Fibroblast of lung (primary cell): ENCODE data around the gene ABCA4. TPM values are rescaled to one million over a fixed set of nuclear protein-coding genes. Genes with fewer than 3 reads are reported as not detected.
A peak's percentile ranks its signal among the peaks of the same experiment; 100 is the strongest.

Experiments
- DNase-seq, 2 donors: peaks; one replicate each; pipeline versions ENCODE4 v3.0.0 to v3.0.0-alpha.2; 2010; ENCODE audit warnings: low read depth in 2 of 2
- H2AFZ ChIP-seq: 2 replicates; pipeline ENCODE4 v1.5.1; 2012; ENCODE audit warnings: low read length, control low read depth, inconsistent platforms
- H3K27ac ChIP-seq: 2 replicates; pipeline ENCODE4 v1.5.1; 2011; ENCODE audit warnings: low read length, control low read depth; ENCODE audit not compliant: insufficient read depth
- H3K27me3 ChIP-seq: 2 replicates; pipeline ENCODE4 v1.5.1; 2011; ENCODE audit warnings: mild to moderate bottlenecking, low read length; ENCODE audit not compliant: control insufficient read depth, insufficient read depth
- H3K36me3 ChIP-seq: 2 replicates; pipeline ENCODE4 v1.5.1; 2011; ENCODE audit warnings: low read length; ENCODE audit not compliant: control insufficient read depth, insufficient read depth
- H3K4me1 ChIP-seq: 2 replicates; pipeline ENCODE4 v1.5.1; 2011; ENCODE audit warnings: low read length; ENCODE audit not compliant: control insufficient read depth, insufficient read depth; ENCODE audit errors: extremely low read depth
- H3K4me2 ChIP-seq: 2 replicates; pipeline ENCODE4 v1.5.1; 2011; ENCODE audit warnings: low read length, control low read depth; ENCODE audit not compliant: insufficient read depth; ENCODE audit errors: extremely low read depth
- H3K4me3 ChIP-seq, 4 experiments: fragments of 200-600 bp in 1 of 4; sonication (generic) in 1 of 4; replicated peaks in 1 of 4; 2 replicates each; pipeline ENCODE4 v1.5.1; 2011 to 2016; ENCODE audit warnings: low read length in 4 of 4, low read depth in 3 of 4, mild to moderate bottlenecking in 3 of 4, control low read depth in 2 of 4, inconsistent platforms in 1 of 4, mixed read lengths in 1 of 4; ENCODE audit not compliant: insufficient read depth in 1 of 4; ENCODE audit errors: control extremely low read depth in 1 of 4
- H3K79me2 ChIP-seq: 2 replicates; pipeline ENCODE4 v1.5.1; 2012; ENCODE audit warnings: mild to moderate bottlenecking, low read length, inconsistent platforms; ENCODE audit not compliant: control insufficient read depth, insufficient read depth
- H3K9ac ChIP-seq: 2 replicates; pipeline ENCODE4 v1.5.1; 2011; ENCODE audit warnings: mild to moderate bottlenecking, low read length, control low read depth; ENCODE audit not compliant: insufficient read depth
- H3K9me3 ChIP-seq: 2 replicates; pipeline ENCODE4 v1.5.1; 2012; ENCODE audit warnings: low read depth, low read length; ENCODE audit not compliant: control insufficient read depth, insufficient read depth
- H4K20me1 ChIP-seq: 2 replicates; pipeline ENCODE4 v1.5.1; 2011; ENCODE audit warnings: low read length; ENCODE audit not compliant: control insufficient read depth, insufficient read depth; ENCODE audit errors: extremely low read depth
- EZH2 ChIP-seq: IDR thresholded peaks from 2 replicates; pipeline ENCODE4 v1.5.1; 2012; ENCODE audit warnings: low read length, control low read depth, mild to moderate bottlenecking; ENCODE audit errors: missing control alignments
- polyA plus RNA-seq, 2 donors: library from polyadenylated mRNA; depleted of rRNA in 1 of 2; stranded (reverse) in 1 of 2; unstranded in 1 of 2; fragments of >200 nt; gene quantifications; 2 replicates each; pipeline ENCODE4 v1.2.1, GENCODE V29; 2011 to 2012; ENCODE audit warnings: missing spikeins in 1 of 2
- total RNA-seq: library from RNA; depleted of rRNA; stranded (reverse); fragments of >200 nt; gene quantifications from 2 replicates; pipeline ENCODE4 v1.2.1, GENCODE V29; 2014
- TF ChIP-seq, protein P1 (sequence below), 2 donors: IDR thresholded peaks in 1 of 2; conservative IDR thresholded peaks in 1 of 2; 1 replicate in 1 of 2; 2 replicates in 1 of 2; pipeline ENCODE4 v1.5.1; 2011 to 2012; ENCODE audit warnings: low read length in 2 of 2, control low read depth in 1 of 2, inconsistent platforms in 1 of 2, low read depth in 1 of 2, mild to moderate bottlenecking in 1 of 2

ABCA4 gene
- total and polyA plus RNA-seq, 2 donors (not counting 1 experiment from before 2014, with no cell fraction given) = 0.07 to 0.33 TPM

DNA sequence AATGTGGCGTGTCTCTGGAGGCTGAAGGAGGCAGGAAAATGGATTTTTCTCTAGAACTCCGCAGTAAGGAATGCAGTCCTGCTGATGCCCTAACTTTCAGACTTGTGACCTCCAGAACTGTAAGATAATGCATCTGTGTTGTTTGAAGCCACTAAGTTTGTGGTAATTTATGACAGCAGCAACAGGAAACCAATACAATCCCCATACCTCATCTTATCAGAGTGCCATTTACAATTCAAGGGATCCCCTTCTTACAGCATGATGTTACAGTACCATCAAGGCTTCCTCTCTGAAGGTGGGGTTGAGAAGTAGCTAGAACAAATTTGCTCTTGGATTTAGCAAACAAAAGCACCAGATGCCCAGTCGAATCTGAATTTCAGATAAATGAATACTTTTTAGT lies 21.6 kb downstream of the ABCA4 start:
- Histone ChIP-seq H4K20me1 (no peaks in the 10 kb centered on the region), H3K36me3 (no peaks in the 10 kb centered on the region), H2AFZ (no peak overlapping the region), H3K4me2 (no peak overlapping the region), H3K4me3 (no peak overlapping the region), H3K9ac (no peak overlapping the region), H3K27me3 (peaks cover 2% of the 10 kb centered on the region), H3K27ac (no peak overlapping the region), H3K79me2 (no peaks in the 10 kb centered on the region), H3K4me1 (peaks cover 20% of the 10 kb centered on the region), H3K9me3 (no peaks in the 10 kb centered on the region)
- DNase-seq = no peak
- TF ChIP-seq EZH2 = no peak
- TF ChIP-seq, protein P1, sequence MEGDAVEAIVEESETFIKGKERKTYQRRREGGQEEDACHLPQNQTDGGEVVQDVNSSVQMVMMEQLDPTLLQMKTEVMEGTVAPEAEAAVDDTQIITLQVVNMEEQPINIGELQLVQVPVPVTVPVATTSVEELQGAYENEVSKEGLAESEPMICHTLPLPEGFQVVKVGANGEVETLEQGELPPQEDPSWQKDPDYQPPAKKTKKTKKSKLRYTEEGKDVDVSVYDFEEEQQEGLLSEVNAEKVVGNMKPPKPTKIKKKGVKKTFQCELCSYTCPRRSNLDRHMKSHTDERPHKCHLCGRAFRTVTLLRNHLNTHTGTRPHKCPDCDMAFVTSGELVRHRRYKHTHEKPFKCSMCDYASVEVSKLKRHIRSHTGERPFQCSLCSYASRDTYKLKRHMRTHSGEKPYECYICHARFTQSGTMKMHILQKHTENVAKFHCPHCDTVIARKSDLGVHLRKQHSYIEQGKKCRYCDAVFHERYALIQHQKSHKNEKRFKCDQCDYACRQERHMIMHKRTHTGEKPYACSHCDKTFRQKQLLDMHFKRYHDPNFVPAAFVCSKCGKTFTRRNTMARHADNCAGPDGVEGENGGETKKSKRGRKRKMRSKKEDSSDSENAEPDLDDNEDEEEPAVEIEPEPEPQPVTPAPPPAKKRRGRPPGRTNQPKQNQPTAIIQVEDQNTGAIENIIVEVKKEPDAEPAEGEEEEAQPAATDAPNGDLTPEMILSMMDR (conservative IDR thresholded peaks at IDR 0.05 in 1 of 2, IDR thresholded peaks at IDR 0.05 in 1 of 2; ENCODE audit: low read depth in 1 of 2, low read length in 2 of 2) = no peak

DNA sequence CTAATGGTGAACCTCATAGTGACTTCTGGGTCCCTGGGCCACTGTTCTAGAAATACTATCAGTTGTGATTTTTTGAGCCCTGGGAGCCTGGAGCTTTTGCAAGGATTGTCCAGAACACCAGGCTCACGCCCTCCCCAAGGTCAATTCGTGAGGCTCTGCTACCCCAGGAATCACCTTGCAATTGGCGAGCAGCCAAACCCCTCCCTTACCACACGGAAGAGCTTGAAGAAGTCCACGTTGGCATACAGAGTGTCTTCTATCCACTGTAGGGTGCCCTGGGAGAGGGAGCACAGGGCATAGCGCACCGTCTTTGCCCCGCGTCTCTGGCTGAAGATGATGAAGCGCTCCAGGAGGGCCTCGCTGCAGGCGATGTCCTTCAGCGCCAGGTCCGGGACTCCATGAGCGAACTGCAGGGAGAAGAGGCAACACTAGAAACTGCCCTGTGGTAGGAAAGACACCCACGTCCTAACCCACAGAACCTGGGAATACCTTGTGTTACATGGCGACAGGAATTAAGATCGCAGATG lies 22.3 kb downstream of the ABCA4 start:
- Histone ChIP-seq H3K79me2 (no peaks in the 10 kb centered on the region), H3K4me3 (no peak overlapping the region), H3K4me2 (no peak overlapping the region), H3K9me3 (no peaks in the 10 kb centered on the region), H3K27ac (no peak overlapping the region), H3K27me3 (peaks cover 2% of the 10 kb centered on the region), H3K36me3 (no peaks in the 10 kb centered on the region), H3K4me1 (peaks cover 26% of the 10 kb centered on the region), H2AFZ (no peak overlapping the region), H4K20me1 (no peaks in the 10 kb centered on the region), H3K9ac (no peak overlapping the region)
- TF ChIP-seq, protein P1 (conservative IDR thresholded peaks at IDR 0.05 in 1 of 2, IDR thresholded peaks at IDR 0.05 in 1 of 2; ENCODE audit: low read depth in 1 of 2, low read length in 2 of 2) = no peak
- TF ChIP-seq EZH2 = no peak
- DNase-seq = no peak

DNA sequence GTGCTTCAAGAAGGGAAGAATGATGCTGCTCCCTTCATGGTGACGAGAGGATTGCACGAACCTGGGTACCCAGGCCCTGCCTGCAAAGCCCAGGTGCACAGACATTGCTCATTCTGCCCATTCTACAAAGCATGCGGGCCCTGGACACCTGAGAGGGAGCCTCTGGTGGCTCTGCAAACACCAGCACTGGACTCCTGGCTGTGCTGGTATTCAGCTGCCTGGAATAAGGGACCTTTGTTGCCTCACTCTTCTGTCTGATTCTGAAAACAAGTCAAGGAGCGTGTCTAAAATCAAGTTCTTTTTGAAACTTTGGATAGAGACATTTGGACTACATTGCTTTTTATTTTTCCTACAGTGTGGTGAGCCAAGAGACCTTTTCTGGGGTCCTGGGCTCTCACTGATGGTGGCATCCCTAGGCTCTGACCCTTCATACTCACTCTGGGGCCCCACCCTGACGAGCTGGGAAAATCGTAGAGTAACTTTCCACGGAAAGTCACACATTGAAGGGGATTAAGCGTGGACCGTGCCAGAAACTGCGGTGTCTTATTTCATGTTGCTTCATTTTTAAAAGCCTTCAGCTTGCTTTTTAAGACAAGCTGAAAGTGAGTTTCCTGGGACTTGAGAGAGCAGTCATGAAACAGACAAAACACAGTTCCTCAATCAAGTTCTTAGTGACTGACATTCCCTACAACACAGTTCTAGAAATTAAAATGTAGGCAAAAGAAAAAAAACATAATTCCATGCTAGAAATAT lies 24.0 kb downstream of the ABCA4 start:
- Histone ChIP-seq H3K9ac (no peak overlapping the region), H2AFZ (no peak overlapping the region), H3K4me3 (no peak overlapping the region), H3K4me2 (no peak overlapping the region), H3K4me1 (peaks cover 30% of the 10 kb centered on the region), H3K9me3 (no peaks in the 10 kb centered on the region), H3K27me3 (no peaks in the 10 kb centered on the region), H3K79me2 (no peaks in the 10 kb centered on the region), H4K20me1 (no peaks in the 10 kb centered on the region), H3K27ac (peak overlapping the region; percentile 33), H3K36me3 (no peaks in the 10 kb centered on the region)
- TF ChIP-seq, protein P1 (conservative IDR thresholded peaks at IDR 0.05 in 1 of 2, IDR thresholded peaks at IDR 0.05 in 1 of 2; ENCODE audit: low read depth in 1 of 2, low read length in 2 of 2) = no peak
- no peak for TF ChIP-seq EZH2
- DNase-seq = peak; percentile 35 to 85
